Endothelial cell of umbilical vein (primary cell): ENCODE data around the gene ZNF425. TPM values are rescaled to one million over a fixed set of nuclear protein-coding genes. Genes with fewer than 3 reads are reported as not detected.

Source experiments
- BruUV-seq: library from RNA; stranded (reverse); fragments of 400-500 nt; replicated peaks from 2 replicates; lab custom pipeline; 2021; lab: Mats Ljungman, UMichigan
- CTCF ChIA-PET: fragments of 300-600, 350-600 bp; sonication (Branson Sonifier 250); formaldehyde crosslinking; loops from one replicate; lab custom pipeline; 2021; ENCODE audit warnings: antibody characterized with exemption, inconsistent platforms; lab: Charles Lee
- POLR2A ChIA-PET: fragments of 300-600, 350-600 bp; sonication (Branson Sonifier 250); formaldehyde crosslinking; loops from one replicate; lab custom pipeline; 2021; ENCODE audit warnings: antibody characterized with exemption, inconsistent platforms; lab: Charles Lee
- DNase-seq: peaks from one replicate; pipeline ENCODE4 v3.0.0-alpha.2; 2011; ENCODE audit warnings: low read depth, low spot score
- FAIRE-seq: peaks from 2 replicates; lab custom pipeline; 2011; peaks lifted over from hg19 to GRCh38; lab: Jason Lieb, UNC
- H2AFZ ChIP-seq: 2 replicates; pipeline ENCODE4 v1.6.0; 2012; ENCODE audit warnings: low read depth, low read length, control low read depth, inconsistent platforms
- H3K27ac ChIP-seq: 2 replicates; pipeline ENCODE4 v1.5.1; 2011; ENCODE audit warnings: low read depth, mild to moderate bottlenecking, control low read depth, low read length, moderate library complexity; ENCODE audit not compliant: insufficient read depth
- H3K27me3 ChIP-seq, 2 experiments: 2 replicates each; pipeline versions ENCODE4 v1.6.0 to v1.6.1; 2011; ENCODE audit warnings: low read length in 2 of 2, mixed read lengths in 1 of 2; ENCODE audit not compliant: control insufficient read depth in 2 of 2, insufficient read depth in 2 of 2
- H3K36me3 ChIP-seq, 2 experiments: 2 replicates in 1 of 2; 3 replicates in 1 of 2; pipeline ENCODE4 v1.5.1; 2011; ENCODE audit warnings: low read length in 2 of 2, mild to moderate bottlenecking in 1 of 2, moderate library complexity in 1 of 2; ENCODE audit not compliant: control insufficient read depth in 2 of 2, insufficient read depth in 2 of 2; ENCODE audit errors: extremely low read depth in 1 of 2
- H3K4me1 ChIP-seq: 3 replicates; pipeline ENCODE4 v1.5.1; 2011; ENCODE audit warnings: mild to moderate bottlenecking, low read length; ENCODE audit not compliant: control insufficient read depth, insufficient read depth; ENCODE audit errors: extremely low read depth
- H3K4me2 ChIP-seq: 2 replicates; pipeline ENCODE4 v1.6.1; 2011; ENCODE audit warnings: low read length, control low read depth, mixed read lengths; ENCODE audit not compliant: insufficient read depth
- H3K4me3 ChIP-seq, 3 experiments: fragments of 200-600 bp in 1 of 3; sonication (generic), shearing (Covaris generic) in 1 of 3; replicated peaks in 1 of 3; 2 replicates each; pipeline ENCODE4 v1.5.1; 2011 to 2016; ENCODE audit warnings: control low read depth in 3 of 3, low read length in 3 of 3, mild to moderate bottlenecking in 2 of 3, inconsistent platforms in 1 of 3, low read depth in 1 of 3, moderate library complexity in 1 of 3; ENCODE audit not compliant: insufficient read depth in 1 of 3
- H3K79me2 ChIP-seq: 2 replicates; pipeline ENCODE4 v1.6.0; 2012; ENCODE audit warnings: low read length, inconsistent platforms; ENCODE audit not compliant: control insufficient read depth, insufficient read depth
- H3K9ac ChIP-seq: replicated peaks from 2 replicates; pipeline ENCODE3; 2011; ENCODE audit warnings: low read length, control low read depth; ENCODE audit not compliant: insufficient read depth; ENCODE audit errors: extremely low read depth
- H3K9me1 ChIP-seq: replicated peaks from 3 replicates; pipeline ENCODE4 v1.6.0; 2011; ENCODE audit warnings: mild to moderate bottlenecking, low read length; ENCODE audit not compliant: control insufficient read depth, insufficient read depth; ENCODE audit errors: extremely low read depth
- H3K9me3 ChIP-seq: replicated peaks from 2 replicates; pipeline ENCODE4 v1.5.1; 2012; ENCODE audit warnings: low read length, inconsistent platforms; ENCODE audit not compliant: control insufficient read depth, insufficient read depth
- H4K20me1 ChIP-seq: replicated peaks from 2 replicates; pipeline ENCODE3; 2011; ENCODE audit warnings: mild to moderate bottlenecking, low read length; ENCODE audit not compliant: control insufficient read depth, insufficient read depth; ENCODE audit errors: extremely low read depth
- EZH2 ChIP-seq: IDR thresholded peaks from 2 replicates; pipeline ENCODE4 v1.6.1; 2012; ENCODE audit warnings: borderline replicate concordance, low read depth, mild to moderate bottlenecking, moderate library complexity, low read length, inconsistent platforms; ENCODE audit not compliant: severe bottlenecking
- FOS ChIP-seq: IDR thresholded peaks from 2 replicates; pipeline ENCODE4 v1.6.1; 2011; ENCODE audit warnings: mild to moderate bottlenecking, low read length, moderate library complexity, borderline replicate concordance; ENCODE audit not compliant: insufficient read depth
- GATA2 ChIP-seq: IDR thresholded peaks from 2 replicates; pipeline ENCODE4 v1.7.0; 2011; ENCODE audit warnings: low read depth, mild to moderate bottlenecking, moderate library complexity, mixed read lengths, low read length; ENCODE audit not compliant: insufficient read length, insufficient read depth
- JUN ChIP-seq: IDR thresholded peaks from 2 replicates; pipeline ENCODE4 v1.6.1; 2011; ENCODE audit warnings: borderline replicate concordance, low read depth; ENCODE audit not compliant: insufficient read length, insufficient read depth
- MAX ChIP-seq: IDR thresholded peaks from 2 replicates; pipeline ENCODE4 v1.6.1; 2011; ENCODE audit not compliant: insufficient read depth, insufficient read length
- MYC ChIP-seq: IDR thresholded peaks from one replicate; pipeline ENCODE4 v1.6.1; 2011; ENCODE audit warnings: mild to moderate bottlenecking, low read depth, low read length
- POLR2A ChIP-seq: IDR thresholded peaks from 2 replicates; pipeline ENCODE4 v1.6.1; 2012; ENCODE audit warnings: low read depth, mild to moderate bottlenecking, control low read depth, low read length
- POLR2AphosphoS5 ChIP-seq: IDR thresholded peaks from 2 replicates; pipeline ENCODE4 v1.6.1; 2012; ENCODE audit warnings: low read depth, mild to moderate bottlenecking, control low read depth, low read length, moderate library complexity; ENCODE audit not compliant: insufficient read depth
- dilution Hi-C: fragments of 300-500 bp; cut with MboI; formaldehyde crosslinking; loops from one replicate; pipeline ENCODE4 v1.15.0; 2019; ENCODE audit warnings: low sequenced_read_pairs; ENCODE audit not compliant: extremely low pct_ligation_motif_present
- intact Hi-C: fragments of 100-400 bp; cut with micrococcal nuclease; formaldehyde crosslinking; loops from one replicate; pipeline ENCODE4 v1.10.0; 2022
- polyA plus RNA-seq, 4 experiments: library from polyadenylated mRNA; depleted of rRNA in 3 of 4; stranded (reverse) in 3 of 4; unstranded in 1 of 4; fragments of >200 nt; gene quantifications; 2 replicates each; pipeline versions ENCODE4 v1.2.1 to v1.2.3, GENCODE V29; 2011 to 2012; ENCODE audit warnings: missing spikeins in 1 of 4
- total RNA-seq: library from RNA; stranded (reverse); gene quantifications from 2 replicates; pipeline ENCODE4 v1.2.3, GENCODE V29; 2021
- TF ChIP-seq, protein P1 (sequence below), 2 donors: IDR thresholded peaks; 1 replicate in 1 of 2; 2 replicates in 1 of 2; pipeline ENCODE4 v1.5.1; 2011; ENCODE audit warnings: low read length in 2 of 2, mild to moderate bottlenecking in 2 of 2, moderate library complexity in 2 of 2, control low read depth in 1 of 2, inconsistent platforms in 1 of 2, low read depth in 1 of 2; ENCODE audit not compliant: insufficient read depth in 1 of 2; ENCODE audit errors: extremely low read depth in 1 of 2

Gene ZNF425
- total and polyA plus RNA-seq, 2 donors (not counting 3 experiments of a cell fraction or from before 2014, with no cell fraction given), result 0.68 to 0.93 TPM

DNA sequence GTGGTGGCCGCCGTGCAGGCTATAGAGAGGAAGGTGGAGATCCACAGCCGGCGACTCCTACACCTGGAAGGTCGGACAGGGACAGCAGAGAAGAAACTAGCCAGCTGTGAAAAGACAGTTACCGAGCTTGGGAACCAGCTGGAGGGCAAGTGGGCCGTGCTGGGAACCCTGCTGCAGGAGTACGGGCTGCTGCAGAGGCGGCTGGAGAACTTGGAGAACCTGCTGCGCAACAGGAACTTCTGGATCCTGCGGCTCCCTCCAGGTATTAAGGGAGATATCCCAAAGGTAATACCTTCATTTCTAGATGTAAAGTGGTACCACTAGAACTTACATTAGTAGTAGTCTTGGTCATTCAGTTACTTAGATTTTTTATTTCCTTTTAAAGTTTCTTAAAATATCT lies 27.9 kb upstream of the ZNF425 start:
- Histone ChIP-seq H3K4me1 (no peaks in the 10 kb centered on the region), H3K4me3 (no peak overlapping the region), H4K20me1 (no peaks in the 10 kb centered on the region), H3K36me3 (peaks cover 2% of the 10 kb centered on the region in 2 experiments), H3K9me1 (no peaks in the 10 kb centered on the region), H3K27ac (no peak overlapping the region), H3K79me2 (peaks cover 42% of the 10 kb centered on the region), H2AFZ (no peak overlapping the region), H3K4me2 (no peak overlapping the region), H3K27me3 (no peaks in the 10 kb centered on the region), H3K9ac (no peak overlapping the region), H3K9me3 (no peaks in the 10 kb centered on the region)
- ChIA-PET CTCF (no interaction called here), POLR2A (no interaction called here)
- TF ChIP-seq JUN (no peak), FOS (no peak), POLR2AphosphoS5 (no peak), MYC (no peak), EZH2 (no peak), MAX (no peak), GATA2 (no peak), POLR2A (no peak)
- TF ChIP-seq, protein P1, sequence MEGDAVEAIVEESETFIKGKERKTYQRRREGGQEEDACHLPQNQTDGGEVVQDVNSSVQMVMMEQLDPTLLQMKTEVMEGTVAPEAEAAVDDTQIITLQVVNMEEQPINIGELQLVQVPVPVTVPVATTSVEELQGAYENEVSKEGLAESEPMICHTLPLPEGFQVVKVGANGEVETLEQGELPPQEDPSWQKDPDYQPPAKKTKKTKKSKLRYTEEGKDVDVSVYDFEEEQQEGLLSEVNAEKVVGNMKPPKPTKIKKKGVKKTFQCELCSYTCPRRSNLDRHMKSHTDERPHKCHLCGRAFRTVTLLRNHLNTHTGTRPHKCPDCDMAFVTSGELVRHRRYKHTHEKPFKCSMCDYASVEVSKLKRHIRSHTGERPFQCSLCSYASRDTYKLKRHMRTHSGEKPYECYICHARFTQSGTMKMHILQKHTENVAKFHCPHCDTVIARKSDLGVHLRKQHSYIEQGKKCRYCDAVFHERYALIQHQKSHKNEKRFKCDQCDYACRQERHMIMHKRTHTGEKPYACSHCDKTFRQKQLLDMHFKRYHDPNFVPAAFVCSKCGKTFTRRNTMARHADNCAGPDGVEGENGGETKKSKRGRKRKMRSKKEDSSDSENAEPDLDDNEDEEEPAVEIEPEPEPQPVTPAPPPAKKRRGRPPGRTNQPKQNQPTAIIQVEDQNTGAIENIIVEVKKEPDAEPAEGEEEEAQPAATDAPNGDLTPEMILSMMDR (IDR thresholded peaks at IDR 0.05; ENCODE audit: extremely low read depth in 1 of 2, insufficient read depth in 1 of 2, low read depth in 1 of 2, low read length in 2 of 2), result no peak
- no TSS peak for BruUV-seq
- no peak for DNase-seq
- FAIRE-seq, result no peak
- intact Hi-C loops, result no loop called here
- dilution Hi-C loops, result no loop called here
